HG03354 (cell line): ENCODE measurements around the gene GSN.

Experiments used
- ATAC-seq: cut with Tn5 transposase; IDR thresholded peaks from one replicate; pipeline ENCODE4 v1.9.1; 2021; ENCODE audit warnings: mild to moderate bottlenecking; ENCODE audit not compliant: unreplicated experiment, poor library complexity, severe bottlenecking

The GSN gene

GRCh38 chr9:121269642-121270254, 1.8 kb downstream of the GSN start:
- no peak for ATAC-seq

DNA sequence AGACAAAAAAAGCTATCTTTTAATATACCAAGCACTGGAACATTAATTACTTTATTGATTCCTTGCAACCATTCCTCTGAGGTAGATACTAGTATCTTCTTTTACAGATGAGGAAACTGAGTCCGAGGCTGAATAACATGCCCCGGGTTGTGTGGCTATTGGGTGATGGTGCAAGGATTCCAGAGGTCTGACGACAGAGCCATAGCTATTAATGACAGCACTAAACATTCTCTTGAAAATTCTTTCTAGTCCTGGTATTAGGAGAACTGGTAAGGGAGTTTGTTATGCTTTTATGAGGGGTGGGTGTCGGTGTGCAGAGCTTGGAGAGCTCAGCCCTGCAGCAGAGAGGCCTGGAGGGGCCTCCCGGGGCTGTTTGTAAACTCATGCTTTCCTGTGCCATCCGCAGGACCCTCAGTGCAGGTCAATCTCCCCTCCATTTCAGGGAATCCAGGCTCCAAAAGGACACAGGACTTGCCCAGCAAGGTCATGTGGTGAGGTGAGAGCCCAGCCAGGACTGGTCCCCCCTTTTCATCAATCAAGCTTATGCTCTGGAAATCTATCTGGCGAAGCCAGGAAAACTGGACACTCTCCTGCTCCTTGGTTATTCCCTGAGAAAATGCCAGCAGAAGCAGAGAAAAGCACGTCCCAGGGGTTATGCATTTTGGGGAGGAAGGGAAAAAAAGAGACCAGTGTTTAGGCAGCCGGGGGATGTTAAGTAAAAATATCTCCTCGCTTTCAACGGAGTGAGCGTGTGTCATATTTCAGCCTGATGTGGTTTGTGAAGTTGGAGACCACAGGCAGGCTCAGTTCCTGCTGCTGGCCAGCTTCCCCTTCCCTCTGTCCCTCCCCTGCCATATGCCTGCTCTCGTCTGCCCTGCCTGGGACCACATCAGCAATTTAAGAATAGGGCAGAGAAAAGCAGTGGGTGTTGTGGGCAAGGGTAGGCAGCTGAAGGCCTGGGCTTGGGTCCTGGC, 3.7 kb downstream of the GSN start:
- no peak for ATAC-seq

- no peak for ATAC-seq
Observed at GRCh38 chr9:121272401-121272948, 4.5 kb downstream of the GSN start.

DNA sequence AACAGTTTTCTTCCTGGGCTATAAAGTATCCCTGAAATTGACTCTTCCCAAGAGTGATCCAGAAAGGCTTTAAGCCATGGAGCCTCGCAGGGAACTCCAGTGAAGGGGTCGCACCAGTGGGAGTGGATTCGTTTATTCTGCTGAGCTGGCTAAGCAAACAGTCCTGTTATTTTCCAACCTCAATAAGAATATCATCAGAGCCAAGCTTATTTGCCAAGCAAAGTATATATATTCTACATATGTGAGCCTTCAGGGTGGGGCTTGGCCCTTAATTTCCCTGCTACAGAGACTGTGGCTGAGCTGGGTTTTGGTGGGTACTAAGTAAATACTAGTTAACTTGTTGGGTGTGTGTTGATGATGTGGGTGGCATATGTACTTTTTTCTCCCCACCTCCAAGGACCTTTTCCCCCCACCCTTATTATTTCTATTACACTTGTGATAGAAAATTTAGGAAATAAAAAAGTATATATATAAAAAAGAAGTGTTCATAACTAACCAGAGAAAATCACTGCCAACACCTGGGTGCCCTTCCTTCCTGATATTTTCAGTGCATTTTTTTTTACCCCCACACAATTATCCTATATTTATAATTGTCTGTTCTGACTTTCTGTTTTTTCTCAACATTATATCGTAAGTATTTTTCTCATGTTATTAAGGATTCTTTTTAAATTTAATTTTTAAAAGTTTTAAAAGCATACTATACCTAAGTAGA, 5.3 kb downstream of the GSN start:
- ATAC-seq = no peak

GRCh38 chr9:121274851-121275250, 6.9 kb downstream of the GSN start:
- ATAC-seq = no peak

DNA sequence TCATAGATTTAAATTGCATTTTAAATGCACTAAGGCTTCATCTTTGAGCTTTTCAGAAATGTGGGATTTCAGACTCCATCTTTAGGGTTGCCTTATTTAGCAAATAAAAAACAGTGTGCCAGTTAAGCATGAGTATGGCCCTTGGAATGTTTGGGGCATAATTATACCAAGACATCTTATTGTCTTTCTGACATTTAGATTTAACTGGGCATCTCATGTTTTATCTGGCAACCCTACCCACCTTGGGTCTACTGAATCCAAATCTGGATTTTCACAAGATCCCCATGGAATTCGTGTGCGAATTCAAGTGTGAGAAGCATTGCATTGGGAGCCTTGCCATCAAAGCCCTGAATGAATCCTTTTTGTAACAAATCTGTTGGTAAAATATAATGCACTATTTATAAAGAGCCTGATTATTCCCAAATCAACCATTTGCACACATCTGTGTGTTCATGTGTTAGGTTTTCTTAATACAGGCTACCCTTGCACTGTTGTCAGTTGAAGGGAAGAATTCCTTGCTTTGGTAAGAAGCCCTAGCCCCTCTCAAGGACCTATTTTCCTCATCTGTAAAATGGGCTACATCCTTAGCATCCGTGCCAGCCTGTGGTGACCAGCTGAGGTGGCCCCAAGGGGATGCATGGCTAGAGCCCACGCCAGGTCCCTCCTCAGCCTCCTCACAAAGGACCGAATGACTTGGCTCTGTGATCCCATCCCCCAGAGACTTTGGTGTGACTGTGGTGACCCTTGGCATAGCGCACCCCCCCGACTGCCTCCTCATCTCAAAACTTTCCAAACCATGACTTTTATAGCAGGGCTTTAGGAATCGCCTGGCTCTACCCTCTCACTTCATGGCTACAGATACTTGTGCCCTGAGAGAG, 8.1 kb downstream of the GSN start:
- ATAC-seq = no peak

DNA sequence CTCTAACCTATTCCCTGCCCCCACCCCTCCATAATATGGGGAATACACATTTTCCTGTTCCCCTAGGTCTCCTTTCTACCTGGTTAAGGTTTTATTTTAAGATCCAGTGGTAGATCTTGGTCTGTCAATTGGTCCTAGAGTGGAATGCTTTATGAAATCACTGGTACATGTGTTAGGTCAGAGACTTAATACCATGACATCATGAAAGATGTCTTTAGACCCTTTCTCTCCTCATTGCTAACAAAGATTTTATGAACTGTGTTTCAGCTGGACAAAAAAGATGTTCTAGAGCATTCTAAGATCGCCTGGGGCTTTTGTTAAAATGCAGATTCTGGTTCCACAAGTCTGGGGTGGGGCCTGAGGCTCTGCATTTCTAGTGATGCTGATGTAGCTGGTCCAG, 9.1 kb downstream of the GSN start:
- no peak for ATAC-seq

GRCh38 chr9:121277518-121278295, 9.7 kb downstream of the GSN start:
- no peak for ATAC-seq

DNA sequence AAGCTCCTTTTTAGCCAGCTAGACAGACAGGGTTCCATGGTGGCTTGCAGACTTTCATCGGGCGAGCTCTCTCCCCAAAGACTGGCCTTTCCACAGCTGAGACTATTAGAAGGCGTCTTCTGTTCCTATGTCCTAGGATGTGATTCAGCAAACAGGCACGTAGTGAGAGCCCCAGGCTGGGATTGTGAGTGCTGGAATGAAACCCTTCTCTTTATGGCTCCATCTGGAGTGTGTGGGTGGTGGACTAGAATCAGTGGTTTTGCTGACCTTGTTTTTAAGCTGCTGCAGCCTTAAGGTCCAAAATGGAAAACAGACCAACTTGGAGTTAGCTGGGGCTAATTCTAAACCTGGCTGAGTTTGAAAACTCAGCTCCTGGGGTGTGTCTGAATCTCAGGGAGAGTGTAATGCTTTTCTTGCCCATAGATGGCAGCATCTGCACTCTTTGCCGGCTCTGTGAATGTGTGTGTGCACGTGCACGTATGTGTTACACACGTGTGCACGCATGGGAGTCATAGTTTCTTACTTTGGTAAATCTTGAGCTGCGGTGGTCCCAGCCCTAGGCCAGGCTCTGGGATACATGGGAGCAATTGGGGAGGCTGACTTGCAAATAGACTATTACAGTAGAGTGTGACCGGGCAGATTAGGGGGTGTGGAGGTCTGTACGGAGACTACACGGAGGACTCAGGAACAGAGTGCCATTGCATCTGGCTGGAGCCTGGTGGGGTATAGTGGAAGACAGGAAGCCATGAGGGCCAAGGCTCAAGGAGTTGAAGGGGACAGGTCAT, 10.7 kb downstream of the GSN start:
- ATAC-seq = peak; percentile 75

- ATAC-seq = no peak
Observed at GRCh38 chr9:121279776-121280388, 11.9 kb downstream of the GSN start.

GRCh38 chr9:121280715-121281613, 13.0 kb downstream of the GSN start:
- no peak for ATAC-seq

DNA sequence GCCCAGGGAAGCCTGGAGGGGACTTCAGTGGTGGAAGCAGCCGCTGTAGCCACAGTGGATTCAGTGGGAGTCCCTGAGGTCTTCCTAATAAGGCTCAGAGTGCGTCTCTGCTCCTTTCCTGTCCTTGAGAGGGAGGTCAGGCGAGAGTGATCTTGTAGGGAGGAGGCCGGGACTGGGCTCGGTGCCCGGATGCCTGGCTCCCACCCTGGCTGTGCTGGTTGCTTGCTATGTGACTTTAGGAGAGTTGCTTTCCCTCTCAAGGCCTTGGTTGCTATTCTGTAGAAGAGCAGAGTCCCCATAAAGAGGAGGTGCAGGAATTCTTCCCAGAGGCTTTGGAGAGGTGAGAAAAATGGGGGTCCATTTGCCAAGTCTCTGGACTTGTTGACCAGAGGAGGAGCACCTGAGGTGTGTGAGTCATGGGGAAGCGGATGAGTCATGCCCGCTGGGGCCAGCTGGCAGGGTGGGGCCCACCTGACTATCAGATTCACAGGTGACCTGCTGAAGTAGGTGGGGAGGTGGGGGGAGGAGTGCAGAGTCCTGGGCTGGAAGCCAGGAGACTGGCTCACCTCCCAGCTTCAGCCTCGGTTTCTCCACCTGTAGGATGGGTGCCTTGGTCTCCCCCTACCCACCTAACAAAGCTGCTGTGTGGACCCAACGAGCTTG, 13.8 kb downstream of the GSN start:
- no peak for ATAC-seq

GRCh38 chr9:121282277-121283079, 14.5 kb downstream of the GSN start:
- ATAC-seq = no peak

GRCh38 chr9:121283080-121283398, 15.1 kb downstream of the GSN start:
- no peak for ATAC-seq
